OCI-M2 (cell line): ENCODE results near the gene CATSPERD.
A peak's percentile ranks its signal among the peaks of the same experiment; 100 is the strongest.
"Not testable (repeated sequence)": the region's sequence is repeated elsewhere in the genome, so short reads cannot be mapped to it uniquely, and the experiment has no call there.

Experiments
- DNase-seq: peaks from one replicate; lab custom pipeline; 2025; ENCODE audit not compliant: unreplicated experiment; lab: John Stamatoyannopoulos, UW

Gene CATSPERD

DNA sequence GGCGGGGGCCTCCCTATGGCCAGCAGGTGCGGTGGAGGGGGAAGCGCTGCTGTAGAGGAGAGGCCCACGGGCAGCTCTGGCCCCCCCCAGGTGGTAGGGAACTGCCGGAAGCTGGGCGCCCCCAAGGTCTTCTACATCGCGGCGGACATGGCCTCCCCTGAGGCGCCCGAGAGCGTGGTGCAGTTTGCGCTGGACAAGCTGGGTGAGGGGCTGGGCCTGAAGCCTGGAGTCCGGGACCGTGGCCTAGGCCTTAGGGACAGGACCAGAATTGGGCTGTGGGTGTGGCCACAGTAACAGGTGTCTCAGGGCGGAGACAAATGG, 34.2 kb upstream of the CATSPERD start:
- no peak for DNase-seq

DNA sequence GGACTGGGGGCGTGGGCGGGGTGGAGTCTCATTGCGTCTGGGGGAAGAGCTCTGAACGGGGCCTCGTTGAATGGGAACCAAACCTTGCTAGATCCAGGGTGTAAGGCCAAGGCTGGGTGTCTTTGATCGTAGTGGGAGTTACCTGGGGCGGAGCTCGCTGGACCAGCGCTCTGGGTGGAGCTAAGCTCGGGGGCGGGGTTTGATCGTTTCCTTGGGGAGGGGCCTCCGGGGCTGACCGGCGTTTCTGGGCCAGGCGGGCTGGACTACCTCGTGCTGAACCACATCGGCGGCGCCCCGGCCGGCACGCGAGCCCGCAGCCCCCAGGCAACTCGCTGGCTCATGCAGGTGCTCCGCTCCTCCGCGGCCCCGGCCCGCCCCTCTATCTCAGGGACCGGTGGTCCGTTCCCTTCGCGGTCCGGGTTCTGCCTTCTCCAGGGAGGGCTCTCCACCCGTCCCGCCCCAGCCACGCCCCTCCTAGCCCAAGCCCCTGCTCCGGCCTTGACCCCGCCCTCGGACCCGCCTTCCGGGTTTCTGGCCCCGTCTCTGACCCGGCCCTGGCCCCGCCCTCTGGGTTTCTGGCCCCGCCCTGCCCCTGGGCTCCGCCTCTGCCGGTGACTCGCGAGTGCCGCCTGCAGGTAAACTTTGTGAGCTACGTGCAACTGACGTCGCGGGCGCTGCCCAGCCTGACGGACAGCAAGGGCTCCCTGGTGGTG, 33.6 kb upstream of the CATSPERD start:
- peak; percentile 82 for DNase-seq

DNA sequence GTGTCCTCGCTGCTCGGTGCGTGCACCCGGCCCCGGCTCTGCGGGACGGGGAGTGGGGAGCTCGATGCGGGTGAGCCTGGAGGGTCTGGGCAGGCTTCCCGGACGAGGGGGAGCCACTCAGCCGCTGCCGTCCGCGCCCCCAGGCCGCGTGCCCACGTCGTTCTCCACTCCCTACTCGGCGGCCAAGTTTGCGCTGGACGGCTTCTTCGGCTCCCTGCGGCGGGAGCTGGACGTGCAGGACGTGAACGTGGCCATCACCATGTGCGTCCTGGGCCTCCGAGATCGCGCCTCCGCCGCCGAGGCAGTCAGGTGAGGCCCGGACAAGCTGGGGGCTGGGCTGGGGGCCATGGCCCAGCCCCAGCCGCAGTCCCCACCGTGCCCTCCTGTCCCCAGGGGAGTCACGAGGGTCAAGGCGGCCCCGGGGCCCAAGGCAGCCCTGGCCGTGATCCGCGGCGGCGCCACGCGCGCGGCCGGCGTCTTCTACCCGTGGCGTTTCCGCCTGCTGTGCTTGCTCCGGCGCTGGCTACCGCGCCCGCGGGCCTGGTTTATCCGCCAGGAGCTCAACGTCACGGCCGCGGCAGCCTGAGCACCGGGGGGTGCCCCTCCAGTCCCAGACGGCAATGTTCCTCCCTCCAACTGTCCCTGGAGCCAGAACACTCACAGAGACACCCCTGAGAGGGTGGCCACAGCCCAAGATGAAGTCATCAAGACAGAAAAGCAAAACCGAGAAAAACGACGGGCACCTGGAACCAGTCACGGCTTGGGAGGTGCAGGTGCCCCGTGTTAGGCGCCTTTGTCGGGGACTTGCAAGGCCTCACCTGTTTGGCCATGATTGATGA, 32.9 kb upstream of the CATSPERD start:
- no peak for DNase-seq

DNA sequence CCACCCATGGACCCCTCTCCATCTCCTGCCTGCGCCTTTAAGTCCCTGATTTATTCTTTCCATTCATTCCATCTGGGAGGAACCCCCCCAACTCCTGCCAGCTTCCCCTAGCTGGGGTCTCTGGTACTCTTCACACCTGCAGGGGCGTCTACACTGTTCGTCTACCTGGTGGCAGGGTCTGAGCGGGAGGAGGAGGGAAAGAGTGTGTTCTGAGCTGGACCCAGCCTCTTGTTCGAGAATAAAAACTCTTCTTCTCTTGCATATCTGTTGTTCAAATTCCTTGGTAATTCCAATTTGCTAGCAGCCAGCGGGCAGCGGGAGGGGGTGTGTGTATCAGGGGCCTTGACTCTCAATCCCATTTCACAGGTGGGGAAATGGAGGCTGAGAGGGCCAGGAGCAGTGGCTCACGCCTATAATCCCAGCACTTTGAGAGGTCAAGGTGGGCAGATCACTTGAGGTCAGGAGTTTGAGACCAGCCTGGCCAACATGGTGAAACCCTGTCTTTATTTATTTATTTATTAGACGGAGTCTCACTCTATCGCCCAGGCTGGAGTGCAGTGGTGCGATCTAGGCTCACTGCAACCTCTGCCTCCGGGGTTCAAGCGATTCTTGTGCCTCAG, 32.1 kb upstream of the CATSPERD start:
- DNase-seq, result not testable (repeated sequence)

DNA sequence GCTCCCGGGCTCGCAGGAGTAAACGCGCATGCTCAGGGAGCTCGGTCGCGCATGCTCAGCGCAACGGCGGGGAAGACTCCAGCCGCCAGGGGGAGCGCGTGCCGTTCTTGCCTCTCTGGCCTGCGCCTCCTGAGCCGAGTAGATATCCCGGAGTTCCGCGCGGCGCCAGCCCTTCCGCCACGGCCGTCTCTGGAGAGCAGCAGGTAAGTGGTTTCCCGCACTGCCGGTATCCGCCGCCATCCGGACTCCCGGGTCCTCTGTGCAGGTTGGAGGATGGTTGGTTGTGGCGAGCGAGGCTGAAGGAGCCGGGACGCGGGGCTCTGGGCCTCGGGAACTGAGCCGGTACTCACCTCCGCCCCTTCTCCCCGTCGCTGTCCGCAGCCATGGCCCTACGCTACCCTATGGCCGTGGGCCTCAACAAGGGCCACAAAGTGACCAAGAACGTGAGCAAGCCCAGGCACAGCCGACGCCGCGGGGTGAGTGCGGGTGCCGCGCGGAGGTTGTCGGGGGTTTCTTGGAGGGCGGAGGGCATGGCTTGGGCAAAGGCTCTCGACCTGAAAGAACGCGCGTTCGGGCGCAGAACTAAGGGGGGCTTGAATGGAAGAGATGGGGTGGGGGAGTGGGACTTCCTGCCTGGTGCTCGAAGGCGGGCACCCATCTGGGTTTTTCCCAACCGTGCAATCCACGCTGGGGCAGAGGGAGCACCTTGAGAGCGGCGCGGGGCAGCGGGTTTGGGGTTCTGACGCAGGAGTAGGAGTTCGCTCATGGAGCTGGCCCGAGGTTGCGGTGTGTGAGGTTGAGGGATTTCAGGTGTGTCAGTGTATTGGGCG, 30.1 kb upstream of the CATSPERD start, which contains the start of gene RPL36:
TSS of gene RPL36 (plus strand) at position 171 of the 830 bp plus-strand sequence. CDS start at position 384, 213 bp downstream.
- DNase-seq, result peak; percentile 87

DNA sequence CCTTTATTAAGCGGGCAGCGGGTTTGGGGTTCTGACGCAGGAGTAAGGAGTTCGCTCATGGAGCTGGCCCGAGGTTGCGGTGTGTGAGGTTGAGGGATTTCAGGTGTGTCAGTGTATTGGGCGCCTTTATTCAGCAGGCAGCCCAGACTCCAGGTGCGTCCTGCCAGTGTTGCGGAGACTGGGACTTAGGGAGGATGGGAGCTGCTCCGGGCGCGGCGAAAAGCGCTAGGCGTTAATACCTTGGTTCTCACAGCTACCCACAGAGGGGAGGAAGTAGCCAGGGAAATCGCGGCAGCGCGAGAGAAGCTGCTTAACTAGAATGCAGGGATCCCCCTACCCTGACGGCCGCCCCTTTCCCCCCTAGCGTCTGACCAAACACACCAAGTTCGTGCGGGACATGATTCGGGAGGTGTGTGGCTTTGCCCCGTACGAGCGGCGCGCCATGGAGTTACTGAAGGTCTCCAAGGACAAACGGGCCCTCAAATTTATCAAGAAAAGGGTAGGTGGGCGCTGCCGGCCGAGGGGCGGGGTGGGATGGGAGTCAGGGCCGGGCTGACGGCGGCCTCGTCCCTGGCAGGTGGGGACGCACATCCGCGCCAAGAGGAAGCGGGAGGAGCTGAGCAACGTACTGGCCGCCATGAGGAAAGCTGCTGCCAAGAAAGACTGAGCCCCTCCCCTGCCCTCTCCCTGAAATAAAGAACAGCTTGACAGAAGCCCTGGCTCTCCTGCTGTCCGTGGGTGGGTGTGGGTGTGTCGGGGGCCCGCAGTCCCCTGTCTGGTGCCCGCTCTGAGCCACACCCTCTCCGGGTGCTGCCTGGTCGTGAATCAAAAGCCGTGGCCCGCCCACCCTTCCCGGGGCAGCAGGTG, 29.2 kb upstream of the CATSPERD start:
- DNase-seq, result no peak

DNA sequence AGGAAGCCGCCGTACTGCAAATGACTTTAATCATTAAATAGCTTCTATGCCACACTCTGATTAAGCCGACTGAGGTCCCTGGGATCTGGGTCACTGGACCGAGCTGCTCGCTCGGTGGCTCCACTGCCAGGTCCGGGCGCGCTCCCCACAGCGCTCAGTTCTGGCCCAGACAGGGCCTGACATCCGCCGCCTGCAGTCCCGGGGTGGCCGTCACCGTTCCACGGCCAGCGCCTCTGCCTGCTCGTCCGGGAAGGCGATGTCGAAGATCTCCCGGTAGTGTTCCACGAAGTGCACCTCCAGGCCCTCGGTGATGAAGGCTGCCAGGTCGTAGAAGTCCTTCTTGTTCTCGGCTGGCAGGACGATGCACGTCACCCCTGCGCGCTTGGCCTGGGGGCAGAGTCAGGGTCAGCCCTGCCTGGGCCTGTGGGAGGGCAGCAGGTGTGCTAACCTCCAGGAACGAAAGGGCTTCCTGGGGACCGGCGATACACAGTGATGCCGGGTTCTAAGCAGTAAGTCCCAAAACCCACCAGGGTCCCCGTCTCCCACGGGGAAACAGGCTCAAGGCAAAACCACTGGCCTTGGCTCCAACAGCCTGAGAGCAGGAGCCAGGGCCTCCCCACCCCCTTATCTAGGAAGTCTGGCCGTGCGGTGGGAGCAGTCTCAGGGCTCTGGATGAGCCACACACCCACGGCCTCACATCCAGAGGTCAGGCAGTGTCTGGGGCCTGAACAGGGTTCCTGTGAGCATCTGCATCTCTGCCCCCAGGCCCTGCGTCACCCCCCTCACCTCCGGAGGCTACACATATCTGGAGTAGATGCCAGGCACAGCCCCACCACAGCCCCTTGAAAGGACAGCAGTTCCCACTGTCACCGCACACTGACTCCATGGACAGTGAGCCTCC, 28.4 kb upstream of the CATSPERD start:
- no peak for DNase-seq

DNA sequence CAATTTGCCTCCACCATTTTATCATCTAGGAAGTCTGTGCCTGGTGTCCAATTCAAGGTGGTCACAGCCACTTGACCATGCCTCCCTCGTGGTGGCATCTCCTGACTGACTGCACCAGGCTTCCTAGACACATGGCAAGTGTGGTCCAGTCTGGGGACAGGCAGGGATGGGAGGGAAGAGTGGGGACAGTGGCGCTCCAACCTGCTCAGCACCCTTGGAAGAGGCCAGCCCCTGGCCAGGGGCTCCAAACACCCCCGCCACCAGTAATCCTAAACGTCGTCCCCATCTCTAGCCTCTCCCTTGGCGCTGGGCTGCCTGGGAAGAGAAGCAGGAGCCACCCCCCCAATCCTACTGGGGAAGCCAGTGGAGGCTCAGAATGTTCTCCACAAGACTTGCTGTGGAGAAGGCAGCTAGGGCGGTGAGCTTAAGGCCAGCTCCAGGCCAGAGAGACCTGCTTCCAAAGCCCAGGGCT, 27.7 kb upstream of the CATSPERD start:
- no peak for DNase-seq

DNA sequence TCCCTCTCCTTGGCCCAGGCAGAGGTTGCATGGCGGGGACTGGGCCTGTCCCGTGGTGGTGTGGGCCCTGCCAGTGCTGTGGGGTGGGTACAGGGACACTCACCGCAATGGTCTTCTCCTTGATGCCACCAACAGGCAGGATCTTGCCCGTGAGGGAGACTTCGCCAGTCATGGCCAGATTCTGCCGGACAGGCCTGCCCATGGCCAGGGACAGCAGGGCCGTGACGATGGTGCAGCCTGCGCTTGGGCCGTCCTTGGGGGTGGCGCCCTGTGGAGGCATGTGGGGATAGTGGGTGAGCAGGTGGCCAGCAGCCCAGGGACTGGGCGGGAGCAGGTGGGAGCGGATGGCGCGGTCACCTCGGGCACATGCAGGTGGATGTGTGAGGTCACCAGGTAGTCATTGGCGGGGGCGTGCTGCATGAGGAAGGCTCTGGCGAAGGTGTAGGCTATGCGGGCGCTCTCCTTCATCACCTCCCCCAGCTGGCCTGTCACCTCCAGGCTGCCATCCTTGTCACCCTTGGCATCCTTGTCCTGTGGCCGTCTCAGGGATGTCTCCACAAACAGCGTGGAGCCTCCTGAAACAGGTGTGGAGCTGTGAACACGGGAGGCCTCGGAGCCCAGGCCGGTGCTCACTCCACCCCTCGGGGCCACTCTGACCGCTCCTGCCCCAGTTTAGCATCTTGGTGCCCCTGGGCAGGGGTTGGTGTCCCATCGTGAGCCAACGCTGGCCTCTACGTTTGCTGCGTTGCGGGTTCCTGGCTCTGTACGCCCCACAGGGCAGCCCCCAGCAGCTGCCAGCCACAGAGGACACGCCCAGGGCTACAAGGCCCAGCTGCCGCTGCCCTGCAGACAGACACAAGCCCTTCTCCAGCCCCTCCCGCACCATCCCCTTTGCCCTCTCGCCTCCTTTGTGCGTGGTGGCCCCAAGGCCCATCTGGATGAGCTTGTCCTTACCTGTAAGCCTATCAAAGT, 27.0 kb upstream of the CATSPERD start:
- no peak for DNase-seq

DNA sequence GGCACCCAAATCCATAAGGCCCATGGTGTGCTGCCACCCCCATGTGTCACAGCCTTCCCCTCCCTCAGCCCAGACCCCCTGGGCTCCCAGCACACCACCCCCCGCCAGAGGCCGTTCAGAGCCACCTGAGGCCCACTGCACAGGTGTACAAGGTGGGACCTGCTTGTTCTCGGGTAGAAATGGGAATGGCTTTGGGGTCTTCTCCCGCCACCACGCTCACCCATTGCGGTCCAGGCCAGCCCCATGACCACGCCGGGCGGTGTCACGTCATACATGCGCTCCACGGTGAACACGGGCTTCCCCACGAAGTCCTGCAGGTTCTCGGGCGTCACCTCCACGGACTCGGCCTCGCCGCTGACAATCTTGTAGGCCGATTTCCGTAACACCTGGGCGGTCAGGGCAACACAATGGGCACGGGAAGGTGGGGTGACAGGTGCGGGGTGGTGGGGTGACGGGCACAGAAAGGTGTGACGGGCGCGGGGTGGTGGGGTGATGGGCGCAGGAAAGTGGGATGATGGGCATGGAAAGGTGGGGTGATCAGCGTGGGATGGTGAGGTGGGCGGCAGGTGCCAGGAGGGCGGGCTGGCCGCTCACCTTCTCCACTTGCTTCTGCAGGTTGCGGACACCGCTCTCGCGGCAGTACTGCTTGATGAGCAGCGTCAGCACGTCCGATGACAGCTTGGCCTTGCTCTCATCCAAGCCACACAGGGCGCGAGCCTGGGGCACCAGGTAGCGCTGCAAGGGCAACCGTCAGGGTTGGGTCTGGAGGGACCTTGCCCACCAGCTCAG, 26.1 kb upstream of the CATSPERD start:
- DNase-seq, result no peak

DNA sequence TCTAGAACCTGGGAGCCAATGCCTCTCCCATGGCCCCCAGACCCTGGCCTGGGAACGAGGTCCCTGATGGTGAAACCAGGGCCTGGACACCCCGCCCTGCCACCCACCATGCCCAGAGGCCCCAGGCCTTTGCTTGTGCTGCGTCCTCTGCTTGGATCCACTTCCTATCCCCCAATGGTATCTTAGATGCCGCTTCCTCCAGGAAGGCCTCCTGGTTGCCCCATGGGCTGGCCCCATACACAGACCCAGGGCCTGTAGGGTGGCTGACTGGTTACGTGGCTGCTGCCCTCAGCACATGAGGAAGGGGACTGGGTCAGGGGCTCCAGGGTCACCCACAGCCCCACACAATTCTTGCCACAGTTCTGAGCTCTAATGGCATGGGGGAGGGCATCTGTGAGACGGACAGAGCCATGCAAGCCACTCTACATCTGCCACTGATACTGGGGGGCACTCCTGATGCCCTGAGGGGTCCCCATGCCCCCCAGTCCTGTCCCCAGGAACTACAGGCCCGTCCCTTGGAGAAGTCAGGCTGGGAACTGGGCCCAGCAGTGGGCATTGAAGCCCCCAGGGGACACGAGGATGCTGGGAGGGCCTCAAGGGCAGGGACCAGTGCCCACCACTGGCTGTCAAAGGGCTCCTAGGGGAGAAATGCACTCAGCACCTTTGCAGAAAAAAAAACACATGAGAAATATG, 25.3 kb upstream of the CATSPERD start:
- DNase-seq, result no peak

DNA sequence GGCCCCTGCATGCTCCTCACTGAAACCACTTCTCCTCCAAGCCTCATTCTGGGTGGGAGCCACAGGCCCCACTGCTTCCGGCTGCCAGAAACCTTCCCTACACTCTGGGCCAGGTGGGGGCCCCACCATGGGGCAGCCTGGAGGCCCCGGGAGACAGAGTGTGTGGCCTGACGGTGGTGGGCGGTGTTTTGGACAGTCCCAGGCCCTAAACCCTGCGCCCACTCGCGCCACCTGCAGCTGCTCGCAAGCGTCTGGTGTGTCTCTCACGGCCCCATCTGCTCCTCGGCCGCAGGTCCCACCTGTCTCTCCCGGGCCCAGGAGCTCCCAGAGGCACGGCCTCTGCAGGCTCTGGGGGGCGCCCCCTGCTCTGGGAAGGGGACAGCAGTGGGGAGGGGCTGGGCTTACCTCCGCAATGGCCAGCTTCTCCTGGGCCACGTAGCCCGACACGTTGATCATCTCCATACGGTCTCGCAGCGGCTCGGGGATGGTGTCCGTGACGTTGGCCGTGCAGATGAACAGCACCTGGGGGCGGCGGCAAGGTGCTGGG, 24.7 kb upstream of the CATSPERD start:
- no peak for DNase-seq

DNA sequence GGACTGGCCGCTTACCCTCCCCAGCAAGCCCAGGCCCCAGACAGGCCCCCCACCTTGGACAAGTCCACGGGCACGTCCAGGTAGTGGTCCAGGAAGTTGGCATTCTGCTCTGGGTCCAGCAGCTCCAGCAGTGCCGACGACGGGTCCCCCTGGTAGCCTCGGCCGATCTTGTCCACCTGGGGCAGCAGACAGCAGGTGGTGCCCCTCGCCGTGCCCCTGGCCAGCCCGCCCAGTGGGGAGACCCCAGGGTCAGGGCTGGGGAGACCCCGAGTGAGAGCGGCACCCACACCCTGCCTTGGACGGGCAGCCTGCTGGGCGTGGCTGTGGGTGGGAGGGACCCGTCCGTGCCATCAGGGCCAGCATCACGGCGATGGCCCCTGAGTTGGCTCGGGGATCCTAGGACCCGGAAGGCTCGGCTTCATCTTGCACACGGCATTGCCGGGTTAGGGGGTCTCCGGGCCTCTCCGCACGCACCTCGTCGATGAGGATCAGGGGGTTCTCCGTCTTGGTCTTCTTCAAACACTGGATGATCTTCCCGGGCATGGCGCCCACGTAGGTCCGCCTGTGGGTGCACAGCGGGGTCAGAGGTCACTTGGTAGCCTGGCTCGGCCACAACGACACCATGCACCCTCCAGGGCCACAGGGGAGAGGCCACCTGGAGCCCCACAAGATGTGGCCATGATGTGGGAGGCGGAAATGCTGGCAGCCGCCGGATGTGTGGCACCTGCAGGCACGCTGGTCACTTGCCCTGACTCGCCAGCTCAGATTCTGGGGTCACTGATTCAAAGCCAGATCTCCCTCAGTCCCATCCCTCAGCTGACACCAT, 24.0 kb upstream of the CATSPERD start:
- DNase-seq, result no peak

DNA sequence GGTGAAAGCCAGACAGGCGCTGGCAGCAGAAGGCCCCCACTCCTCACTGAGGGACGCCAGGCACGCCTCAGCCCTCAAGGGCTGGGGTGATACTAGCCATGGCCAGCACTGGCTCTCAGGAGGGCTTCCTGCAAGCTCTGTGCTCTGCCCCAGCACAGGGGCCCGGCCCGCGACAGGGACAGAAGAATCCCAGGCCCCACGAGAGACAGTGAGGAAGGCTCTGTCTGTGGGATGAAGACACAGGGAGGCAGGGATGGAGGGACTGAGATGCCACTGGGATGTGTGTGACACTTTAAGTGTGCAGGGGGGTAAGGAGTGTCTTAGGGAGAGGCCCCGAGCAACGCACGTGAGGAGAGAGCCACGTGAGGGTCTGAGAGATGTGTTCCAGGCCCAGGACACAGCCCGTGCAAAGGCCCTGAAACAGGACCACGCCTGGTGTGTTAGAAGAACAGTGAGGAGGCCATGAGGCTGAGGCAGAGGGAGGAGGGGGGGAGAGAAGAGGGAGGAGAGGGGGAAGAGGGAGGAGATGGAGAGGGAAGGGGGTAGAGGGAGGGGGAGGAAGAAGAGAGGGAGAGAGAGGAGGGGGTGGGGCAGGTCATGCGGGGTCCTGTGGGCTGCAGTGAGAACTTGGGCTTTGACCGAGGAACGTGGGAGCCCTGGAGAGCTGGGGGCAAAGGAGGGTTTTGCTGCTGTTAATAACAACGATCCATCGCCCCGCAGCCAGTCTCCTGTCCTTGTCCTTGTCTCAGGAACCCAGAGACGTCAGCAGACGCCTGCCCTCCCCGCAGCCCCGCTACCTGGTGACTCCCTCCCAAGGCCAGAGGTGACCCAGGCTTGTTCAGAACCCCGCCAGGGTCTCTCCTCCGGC, 23.2 kb upstream of the CATSPERD start:
- DNase-seq, result no peak
